Measurements from ENCODE around the gene VGLL2.
"Not testable (repeated sequence)": the region's sequence is repeated elsewhere in the genome, so short reads cannot be mapped to it uniquely, and the experiment has no call there.

The VGLL2 gene

GRCh38 chr6:117265410-117266256, at the start of gene VGLL2:
TSS of gene VGLL2 (plus strand) at chr6:117265558. CDS start at chr6:117265764, 206 bp downstream.
- DNase-seq (ENCODE audit: low spot score), result peak; percentile 82

GRCh38 chr6:117222861-117223260, 42.5 kb upstream of the VGLL2 start:
- DNase-seq (ENCODE audit: low spot score), result no peak

- DNase-seq (ENCODE audit: low spot score), result no peak
These were observed 38.6 kb upstream of the VGLL2 start for GRCh38 chr6:117226778-117227177.

GRCh38 chr6:117227245-117227962, 38.0 kb upstream of the VGLL2 start:
- DNase-seq (ENCODE audit: low spot score), result no peak

GRCh38 chr6:117228202-117228601, 37.2 kb upstream of the VGLL2 start:
- no peak for DNase-seq (ENCODE audit: low spot score)

- no peak for DNase-seq (ENCODE audit: low spot score)
These were observed 35.5 kb upstream of the VGLL2 start for GRCh38 chr6:117229870-117230269.

- DNase-seq (ENCODE audit: low spot score), result no peak
These were observed 33.9 kb upstream of the VGLL2 start for GRCh38 chr6:117231466-117231865.

- no peak for DNase-seq (ENCODE audit: low spot score)
These were observed 33.2 kb upstream of the VGLL2 start for GRCh38 chr6:117232196-117232595.

- no peak for DNase-seq (ENCODE audit: low spot score)
These were observed 32.2 kb upstream of the VGLL2 start for GRCh38 chr6:117233145-117233544.

- DNase-seq (ENCODE audit: low spot score), result no peak
These were observed 27.8 kb upstream of the VGLL2 start for GRCh38 chr6:117237561-117237960.

GRCh38 chr6:117244571-117244970, 20.8 kb upstream of the VGLL2 start:
- not testable (repeated sequence) for DNase-seq (ENCODE audit: low spot score)

GRCh38 chr6:117244979-117245378, 20.4 kb upstream of the VGLL2 start:
- not testable (repeated sequence) for DNase-seq (ENCODE audit: low spot score)

GRCh38 chr6:117253785-117254184, 11.6 kb upstream of the VGLL2 start:
- no peak for DNase-seq (ENCODE audit: low spot score)

GRCh38 chr6:117262799-117263198, 2.6 kb upstream of the VGLL2 start:
- DNase-seq (ENCODE audit: low spot score), result no peak

GRCh38 chr6:117263353-117263927, 1.9 kb upstream of the VGLL2 start:
- no peak for DNase-seq (ENCODE audit: low spot score)

- DNase-seq (ENCODE audit: low spot score), result no peak
These were observed 1.0 kb upstream of the VGLL2 start for GRCh38 chr6:117264369-117264691.

- DNase-seq (ENCODE audit: low spot score), result peak; percentile 51
These were observed 507 bp upstream of the VGLL2 start for GRCh38 chr6:117264692-117265409.

- no peak for DNase-seq (ENCODE audit: low spot score)
These were observed 1.1 kb downstream of the VGLL2 start for GRCh38 chr6:117266257-117267053.

- no peak for DNase-seq (ENCODE audit: low spot score)
These were observed 1.6 kb downstream of the VGLL2 start for GRCh38 chr6:117267054-117267347.

GRCh38 chr6:117267766-117268534, 2.6 kb downstream of the VGLL2 start:
- DNase-seq (ENCODE audit: low spot score), result peak; percentile 38

GRCh38 chr6:117268924-117269323, 3.6 kb downstream of the VGLL2 start:
- no peak for DNase-seq (ENCODE audit: low spot score)
